RWPE2 (cell line): ENCODE data around the gene GCSAM.

Experiments
- ATAC-seq: fragments of 200-7000 bp; cut with Tn5 transposase; 3 replicates; pipeline ENCODE4 v1.9.1; 2021; ENCODE audit warnings: low read depth
- DNase-seq: peaks from one replicate; pipeline ENCODE4 v3.0.0-alpha.2; 2020; ENCODE audit warnings: low spot score
- H3K27ac ChIP-seq: fragments of 450-650 bp; 2 replicates; pipeline ENCODE4 v1.5.1; 2017; ENCODE audit warnings: mild to moderate bottlenecking; ENCODE audit not compliant: poor library complexity, severe bottlenecking
- H3K27me3 ChIP-seq: fragments of 250-450 bp; sonication (Bioruptor Pico); 2 replicates; pipeline ENCODE4 v1.5.1; 2021; ENCODE audit warnings: mild to moderate bottlenecking, moderate library complexity; ENCODE audit not compliant: insufficient read depth, poor library complexity, severe bottlenecking
- H3K36me3 ChIP-seq: fragments of 250-450 bp; sonication (Bioruptor Pico); 2 replicates; pipeline ENCODE4 v1.5.1; 2020; ENCODE audit warnings: low read depth, mild to moderate bottlenecking, moderate library complexity
- H3K4me1 ChIP-seq: fragments of 250-450 bp; sonication (Bioruptor Pico); 2 replicates; pipeline ENCODE4 v1.5.1; 2021; ENCODE audit warnings: mild to moderate bottlenecking, moderate library complexity; ENCODE audit not compliant: insufficient read depth, poor library complexity, severe bottlenecking
- H3K4me3 ChIP-seq: fragments of 250-450 bp; sonication (Bioruptor Pico); 2 replicates; pipeline ENCODE4 v1.5.1; 2021; ENCODE audit warnings: mild to moderate bottlenecking, moderate library complexity; ENCODE audit not compliant: severe bottlenecking
- H3K9me3 ChIP-seq: fragments of 250-450 bp; sonication (Bioruptor Pico); 2 replicates; pipeline ENCODE4 v1.5.1; 2021; ENCODE audit warnings: mild to moderate bottlenecking, moderate library complexity; ENCODE audit not compliant: severe bottlenecking
- CTCF ChIP-seq: fragments of 450-650 bp; IDR thresholded peaks from one replicate; pipeline ENCODE4 v1.5.1; 2017; ENCODE audit warnings: mild to moderate bottlenecking, moderate library complexity; ENCODE audit not compliant: poor library complexity, severe bottlenecking

Gene GCSAM

GRCh38 chr3:112117415-112117814 is 15.6 kb downstream of the GCSAM start:
- H3K4me3 ChIP-seq: no peak overlapping the region
- no peak for ATAC-seq

GRCh38 chr3:112116748-112117186 is 16.3 kb downstream of the GCSAM start:
- no peak for DNase-seq
- H3K4me1 ChIP-seq: no peaks in the 10 kb centered on the region
- no peak for TF ChIP-seq CTCF
- no peak overlapping the region for H3K27ac ChIP-seq
- no peak for ATAC-seq
- H3K4me3 ChIP-seq: no peak overlapping the region
- H3K36me3 ChIP-seq: peaks cover 31% of the 10 kb centered on the region
- no peaks in the 10 kb centered on the region for H3K9me3 ChIP-seq
- H3K27me3 ChIP-seq: no peaks in the 10 kb centered on the region

More at GRCh38 chr3:112117415-112117814, 15.6 kb downstream of the GCSAM start:
- H3K27me3 ChIP-seq: no peaks in the 10 kb centered on the region
- H3K9me3 ChIP-seq: no peaks in the 10 kb centered on the region
- H3K36me3 ChIP-seq: peaks cover 37% of the 10 kb centered on the region
- TF ChIP-seq CTCF: no peak
- H3K27ac ChIP-seq: no peak overlapping the region
- DNase-seq: no peak
- no peaks in the 10 kb centered on the region for H3K4me1 ChIP-seq

- H3K27ac ChIP-seq: no peak overlapping the region
- DNase-seq (no peak), ATAC-seq (no peak)
- peaks cover 31% of the 10 kb centered on the region for H3K36me3 ChIP-seq
- no peak overlapping the region for H3K4me3 ChIP-seq
- H3K4me1 ChIP-seq: no peaks in the 10 kb centered on the region
- H3K27me3 ChIP-seq: no peaks in the 10 kb centered on the region
- no peak for TF ChIP-seq CTCF
- no peaks in the 10 kb centered on the region for H3K9me3 ChIP-seq
Observed at GRCh38 chr3:112115806-112116383, 17.2 kb downstream of the GCSAM start.

- no peak for TF ChIP-seq CTCF
- H3K4me1 ChIP-seq: no peaks in the 10 kb centered on the region
- H3K9me3 ChIP-seq: no peaks in the 10 kb centered on the region
- ATAC-seq (no peak), DNase-seq (no peak)
- peaks cover 37% of the 10 kb centered on the region for H3K36me3 ChIP-seq
- no peak overlapping the region for H3K4me3 ChIP-seq
- H3K27ac ChIP-seq: no peak overlapping the region
- no peaks in the 10 kb centered on the region for H3K27me3 ChIP-seq
Observed at GRCh38 chr3:112115161-112115739, 17.8 kb downstream of the GCSAM start.

- ATAC-seq (no peak), DNase-seq (no peak)
- Histone ChIP-seq H3K4me1 (no peaks in the 10 kb centered on the region), H3K27ac (no peak overlapping the region), H3K27me3 (no peaks in the 10 kb centered on the region), H3K9me3 (no peaks in the 10 kb centered on the region), H3K4me3 (no peak overlapping the region), H3K36me3 (peaks cover 37% of the 10 kb centered on the region)
- TF ChIP-seq CTCF: no peak
Observed at GRCh38 chr3:112114576-112115160, 18.4 kb downstream of the GCSAM start.
